ENCODE measurements around the gene GPR176.

GPR176 gene

GRCh38 chr15:39908186-39908585 lies 11.9 kb downstream of the GPR176 start:
- no peaks in the 10 kb centered on the region for H3K9me3 ChIP-seq (ENCODE audit: control insufficient read depth, insufficient read depth, low read depth, low read length)
- no peak overlapping the region for H3K4me3 ChIP-seq (ENCODE audit: low read depth, low read length)
- no peaks in the 10 kb centered on the region; the same call in 1 of the 2 replicates for H3K4me1 ChIP-seq (ENCODE audit: control insufficient read depth, insufficient read depth, low read length)
- ChIA-PET POLR2A (interaction anchor here (0.7 kb wide), 1 partner anchor 40 kb away, joined by 3 read pairs; no protein-coding TSS in a partner anchor), CTCF (no interaction called here)
- no peaks in the 10 kb centered on the region for H3K36me3 ChIP-seq (ENCODE audit: control insufficient read depth in 2 of 2, insufficient read depth in 1 of 2, low read length in 2 of 2)
- TF ChIP-seq IKZF3 (tag by site-specific recombination; IDR thresholded peaks at IDR 0.05) (no peak), ZNF391 (tag by site-specific recombination; IDR thresholded peaks at IDR 0.05; ENCODE audit: borderline replicate concordance, low read depth) (no peak), ZBTB17 (tag by site-specific recombination; IDR thresholded peaks at IDR 0.05) (peak; percentile 75), ZNF112 (tag by site-specific recombination; IDR thresholded peaks at IDR 0.05) (no peak), ZNF311 (tag by site-specific recombination; IDR thresholded peaks at IDR 0.05; ENCODE audit: borderline replicate concordance) (no peak), ZNF558 (tag by site-specific recombination; IDR thresholded peaks at IDR 0.05) (peak; percentile 58; the same call in 1 of the 2 replicates), ZNF335 (tag by site-specific recombination; conservative IDR thresholded peaks at IDR 0.05) (0 out of 2 replicates have a peak, but pooled peaks have one; percentile 19), ZNF48 (tag by site-specific recombination; IDR thresholded peaks at IDR 0.05) (no peak), ZNF473 (tag by site-specific recombination; IDR thresholded peaks at IDR 0.05) (no peak), FEZF1 (tag by site-specific recombination; IDR thresholded peaks at IDR 0.05) (no peak)
- no peak overlapping the region for H3K27ac ChIP-seq (ENCODE audit: extremely low read depth, low read depth, low read length)

- ChIA-PET POLR2A (no interaction called here), CTCF (interaction anchor here (0.6 kb wide), 1 partner anchor 22 kb away, joined by 4 read pairs; no protein-coding TSS in a partner anchor)
- Histone ChIP-seq H3K9me3 (ENCODE audit: control insufficient read depth, insufficient read depth, low read depth, low read length) (no peaks in the 10 kb centered on the region), H3K4me3 (ENCODE audit: low read depth, low read length) (no peak overlapping the region), H3K36me3 (ENCODE audit: control insufficient read depth in 2 of 2, insufficient read depth in 1 of 2, low read length in 2 of 2) (no peaks in the 10 kb centered on the region), H3K4me1 (ENCODE audit: control insufficient read depth, insufficient read depth, low read length) (no peaks in the 10 kb centered on the region; the same call in 1 of the 2 replicates), H3K27ac (ENCODE audit: extremely low read depth, low read depth, low read length) (no peak overlapping the region)
- TF ChIP-seq ATF2 (tag by site-specific recombination; IDR thresholded peaks at IDR 0.05; ENCODE audit: low read depth) (no peak), ZNF585B (tag by site-specific recombination; IDR thresholded peaks at IDR 0.05) (no peak), SP7 (tag by site-specific recombination; IDR thresholded peaks at IDR 0.05) (no peak), ZNF2 (tag by site-specific recombination; IDR thresholded peaks at IDR 0.05) (no peak), EGR2 (tag by site-specific recombination; IDR thresholded peaks at IDR 0.05; ENCODE audit: low read depth) (no peak), ZSCAN30 (tag by site-specific recombination; IDR thresholded peaks at IDR 0.05) (no peak), ZNF140 (tag by site-specific recombination; IDR thresholded peaks at IDR 0.05) (no peak), ZNF544 (tag by site-specific recombination; IDR thresholded peaks at IDR 0.05) (no peak), YY1 (tag by site-specific recombination; IDR thresholded peaks at IDR 0.05) (no peak), ZBTB44 (tag by site-specific recombination; IDR thresholded peaks at IDR 0.05) (no peak), TRIM28 (IDR thresholded peaks at IDR 0.05; ENCODE audit: borderline replicate concordance, low read length) (no peak), ZNF138 (tag by site-specific recombination; IDR thresholded peaks at IDR 0.05; ENCODE audit: borderline replicate concordance) (no peak), ZNF391 (tag by site-specific recombination; IDR thresholded peaks at IDR 0.05; ENCODE audit: borderline replicate concordance, low read depth) (no peak), ZNF398 (tag by site-specific recombination; IDR thresholded peaks at IDR 0.05) (no peak), ZNF701 (tag by site-specific recombination; IDR thresholded peaks at IDR 0.05) (no peak), ZNF146 (tag by site-specific recombination; IDR thresholded peaks at IDR 0.05) (no peak)
Measured at GRCh38 chr15:39907216-39907615, 12.8 kb downstream of the GPR176 start.
